Measurements from ENCODE around the gene ZBTB46.
"Not testable (repeated sequence)": the region's sequence is repeated elsewhere in the genome, so short reads cannot be mapped to it uniquely, and the experiment has no call there.

Gene ZBTB46

GRCh38 chr20:63802469-63803240 is 28.4 kb downstream of the ZBTB46 start:
- TF ChIP-seq, protein P1, sequence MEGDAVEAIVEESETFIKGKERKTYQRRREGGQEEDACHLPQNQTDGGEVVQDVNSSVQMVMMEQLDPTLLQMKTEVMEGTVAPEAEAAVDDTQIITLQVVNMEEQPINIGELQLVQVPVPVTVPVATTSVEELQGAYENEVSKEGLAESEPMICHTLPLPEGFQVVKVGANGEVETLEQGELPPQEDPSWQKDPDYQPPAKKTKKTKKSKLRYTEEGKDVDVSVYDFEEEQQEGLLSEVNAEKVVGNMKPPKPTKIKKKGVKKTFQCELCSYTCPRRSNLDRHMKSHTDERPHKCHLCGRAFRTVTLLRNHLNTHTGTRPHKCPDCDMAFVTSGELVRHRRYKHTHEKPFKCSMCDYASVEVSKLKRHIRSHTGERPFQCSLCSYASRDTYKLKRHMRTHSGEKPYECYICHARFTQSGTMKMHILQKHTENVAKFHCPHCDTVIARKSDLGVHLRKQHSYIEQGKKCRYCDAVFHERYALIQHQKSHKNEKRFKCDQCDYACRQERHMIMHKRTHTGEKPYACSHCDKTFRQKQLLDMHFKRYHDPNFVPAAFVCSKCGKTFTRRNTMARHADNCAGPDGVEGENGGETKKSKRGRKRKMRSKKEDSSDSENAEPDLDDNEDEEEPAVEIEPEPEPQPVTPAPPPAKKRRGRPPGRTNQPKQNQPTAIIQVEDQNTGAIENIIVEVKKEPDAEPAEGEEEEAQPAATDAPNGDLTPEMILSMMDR (conservative IDR thresholded peaks at IDR 0.05; ENCODE audit: low read depth, low read length) = no peak
- H3K4me3 ChIP-seq (ENCODE audit: low read depth, low read length) = no peak overlapping the region
- DNase-seq (ENCODE audit: low read depth) = no peak

- not testable (repeated sequence) for H3K4me3 ChIP-seq (ENCODE audit: low read depth, low read length); DNase-seq (ENCODE audit: low read depth)
These were observed 29.9 kb downstream of the ZBTB46 start for GRCh38 chr20:63801174-63801573.

DNA sequence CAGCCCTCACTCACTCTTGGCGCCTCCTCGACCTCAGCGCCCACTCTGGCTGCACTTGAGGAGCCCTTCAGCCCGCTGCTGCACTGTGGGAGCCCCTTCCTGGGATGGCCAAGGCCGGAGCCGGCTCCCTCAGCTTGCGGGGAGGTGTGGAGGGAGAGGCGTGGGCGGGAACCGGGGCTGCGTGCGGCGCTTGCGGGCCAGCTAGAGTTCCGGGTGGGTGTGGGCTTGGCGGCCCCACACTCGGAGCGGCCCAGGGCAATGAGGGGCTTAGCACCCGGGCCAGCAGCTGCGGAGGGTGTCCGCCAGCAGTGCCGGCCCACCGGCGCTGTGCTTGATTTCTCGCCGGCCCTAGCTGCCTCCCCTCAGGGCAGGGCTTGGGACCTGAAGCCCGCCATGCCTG is 30.7 kb downstream of the ZBTB46 start:
- H3K4me3 ChIP-seq (ENCODE audit: low read depth, low read length); DNase-seq (ENCODE audit: low read depth): not testable (repeated sequence)

DNA sequence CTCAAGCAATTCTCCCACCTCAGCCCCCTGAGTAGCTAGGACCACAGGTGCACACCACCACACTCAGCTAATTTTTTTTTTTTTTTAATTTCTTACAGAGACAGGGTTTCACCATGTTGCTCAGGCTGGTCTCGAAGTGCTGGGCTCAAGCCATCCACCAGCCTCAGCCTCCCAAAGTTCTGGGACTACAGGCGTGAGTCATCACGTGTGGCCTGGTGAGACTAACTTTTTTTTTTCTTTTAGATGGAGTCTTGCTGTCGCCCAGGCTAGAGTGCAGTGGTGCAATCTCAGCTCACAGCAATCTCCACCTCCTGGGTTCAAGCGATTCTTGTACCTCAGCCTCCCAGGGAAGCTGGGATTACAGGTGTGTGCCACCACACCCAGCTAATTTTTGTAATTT is 31.9 kb downstream of the ZBTB46 start:
- DNase-seq (ENCODE audit: low read depth) = peak; percentile 61
- not testable (repeated sequence) for H3K4me3 ChIP-seq (ENCODE audit: low read depth, low read length)

- not testable (repeated sequence) for DNase-seq (ENCODE audit: low read depth); H3K4me3 ChIP-seq (ENCODE audit: low read depth, low read length)
These were observed 33.9 kb downstream of the ZBTB46 start for GRCh38 chr20:63797175-63797574.

DNA sequence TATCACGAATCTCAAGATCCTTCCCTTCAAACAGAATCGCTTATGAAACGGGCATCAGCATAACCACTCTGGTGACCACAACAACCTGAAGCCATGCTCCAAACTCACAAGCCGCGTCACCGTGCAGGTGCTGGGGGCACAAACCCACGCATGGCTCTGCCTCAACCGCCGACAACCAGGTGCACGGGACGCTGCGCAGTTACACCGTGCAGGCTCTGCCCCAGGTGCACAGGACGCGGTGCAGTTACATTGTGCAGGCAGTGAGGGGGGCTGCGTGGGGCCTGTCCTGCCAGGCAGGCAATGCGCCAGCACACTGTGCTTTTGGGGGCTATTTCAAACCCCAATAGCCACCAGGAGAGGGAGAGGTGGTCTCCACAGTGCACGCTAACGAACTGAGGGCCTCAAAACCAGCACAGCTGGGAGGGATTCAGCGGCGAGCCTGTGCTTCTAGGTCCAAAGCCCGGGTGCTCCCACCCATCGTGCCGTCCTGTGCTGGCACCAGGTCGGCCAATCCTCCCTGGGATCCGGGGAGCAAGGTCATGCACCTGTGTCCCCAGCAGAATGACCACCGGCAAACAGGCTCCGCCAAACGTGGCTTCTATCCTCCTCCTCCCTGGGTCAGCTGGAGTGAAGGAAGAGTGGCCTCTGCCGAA is 35.8 kb downstream of the ZBTB46 start:
- H3K4me3 ChIP-seq (ENCODE audit: low read depth, low read length) = no peak overlapping the region
- TF ChIP-seq, protein P1 (conservative IDR thresholded peaks at IDR 0.05; ENCODE audit: low read depth, low read length) = no peak
- DNase-seq (ENCODE audit: low read depth) = no peak

DNA sequence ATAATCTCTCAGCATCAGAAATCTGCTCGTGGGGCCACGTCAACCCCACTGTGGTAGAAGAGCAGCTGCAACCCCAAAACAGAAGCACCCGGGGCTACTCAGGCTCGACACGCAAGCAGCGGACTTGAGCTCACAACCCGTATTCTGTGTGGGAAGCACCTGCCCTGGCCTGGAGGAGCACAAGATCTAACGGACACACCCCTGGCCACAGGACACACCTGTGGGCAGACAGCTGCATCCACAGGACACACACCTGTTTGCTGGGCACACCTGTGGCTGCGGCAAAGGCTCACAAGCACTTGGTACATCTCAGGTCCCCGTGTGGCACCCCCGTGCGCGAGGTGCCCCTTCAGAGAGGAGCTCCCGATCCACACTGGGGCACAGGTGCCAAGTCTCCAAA is 36.5 kb downstream of the ZBTB46 start:
- no peak for DNase-seq (ENCODE audit: low read depth)
- H3K4me3 ChIP-seq (ENCODE audit: low read depth, low read length) = no peak overlapping the region
- TF ChIP-seq, protein P1 (conservative IDR thresholded peaks at IDR 0.05; ENCODE audit: low read depth, low read length) = no peak

- no peak overlapping the region for H3K4me3 ChIP-seq (ENCODE audit: low read depth, low read length)
- no peak for DNase-seq (ENCODE audit: low read depth)
- TF ChIP-seq, protein P1 (conservative IDR thresholded peaks at IDR 0.05; ENCODE audit: low read depth, low read length) = no peak
These were observed 38.2 kb downstream of the ZBTB46 start for GRCh38 chr20:63792866-63793265.

DNA sequence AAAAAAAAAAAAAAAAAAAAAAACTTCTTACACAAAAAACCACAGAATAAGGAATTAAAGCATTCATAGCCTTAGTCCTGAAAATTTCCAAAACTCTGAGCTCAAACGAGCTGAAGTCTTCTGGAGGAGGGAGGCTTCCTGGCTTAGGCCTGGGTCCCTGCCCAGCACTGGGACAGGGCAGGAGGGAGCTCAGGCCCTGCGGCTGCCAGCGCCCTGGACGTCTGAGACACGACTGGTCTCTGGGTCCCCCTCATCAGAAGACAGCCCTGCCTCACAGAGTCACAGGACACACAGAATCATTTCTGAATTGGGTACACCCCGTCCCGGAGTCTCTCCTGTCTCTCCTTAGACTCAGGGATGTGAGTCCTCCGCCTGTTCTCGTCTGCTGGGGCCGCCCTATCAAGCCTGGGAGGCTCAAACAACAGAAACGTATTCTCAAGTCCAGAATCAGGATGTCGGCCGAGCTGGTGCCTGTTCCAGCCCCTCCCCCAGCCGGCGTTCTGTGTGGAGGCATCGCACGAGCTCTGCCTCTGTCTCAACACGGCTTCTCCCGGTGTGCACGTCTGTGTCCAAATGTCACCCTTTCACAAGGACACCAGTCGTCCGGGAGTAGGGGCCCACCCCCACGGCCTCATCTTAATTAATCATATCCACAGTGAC is 39.4 kb downstream of the ZBTB46 start:
- TF ChIP-seq, protein P1 (conservative IDR thresholded peaks at IDR 0.05; ENCODE audit: low read depth, low read length) = no peak
- peak; percentile 45 for DNase-seq (ENCODE audit: low read depth)
- H3K4me3 ChIP-seq (ENCODE audit: low read depth, low read length) = no peak overlapping the region

All from choroid plexus epithelial cell (primary cell).